Activated B cell treated with CpG ODN at 0.5 μM for 24 hours (primary cell): ENCODE measurements around the gene SEMA6A. TPM values are rescaled to one million over a fixed set of nuclear protein-coding genes. Genes with fewer than 3 reads are reported as not detected.

Source experiments
- ATAC-seq: fragments of 200-7000 bp; cut with Tn5 transposase; one replicate; pipeline ENCODE4 v1.10.0; 2021; ENCODE audit warnings: low read depth, mild to moderate bottlenecking, moderate library complexity
- CTCF ChIA-PET: fragments of 350-600 bp; sonication (Branson Sonifier 250); formaldehyde crosslinking; loops from one replicate; lab custom pipeline; 2021; ENCODE audit warnings: antibody characterized with exemption; lab: Charles Lee
- POLR2A ChIA-PET: fragments of 350-600 bp; sonication (Branson Sonifier 250); formaldehyde crosslinking; loops from one replicate; lab custom pipeline; 2021; ENCODE audit warnings: antibody characterized with exemption; lab: Charles Lee
- DNase-seq: peaks from one replicate; pipeline ENCODE4 v3.0.0; 2022
- H3K27ac Mint-ChIP-seq: one replicate; pipeline ENCODE4 v1.8.0; 2020; ENCODE audit warnings: mixed read lengths
- H3K27me3 Mint-ChIP-seq: one replicate; pipeline ENCODE4 v1.8.0; 2021; ENCODE audit warnings: mixed read lengths
- H3K36me3 Mint-ChIP-seq: one replicate; pipeline ENCODE4 v1.8.0; 2021; ENCODE audit warnings: low read depth, mixed read lengths
- H3K4me1 Mint-ChIP-seq: one replicate; pipeline ENCODE4 v1.8.0; 2021; ENCODE audit warnings: mixed read lengths
- H3K4me3 Mint-ChIP-seq: one replicate; pipeline ENCODE4 v1.8.0; 2020; ENCODE audit warnings: mild to moderate bottlenecking, mixed read lengths
- H3K9me3 Mint-ChIP-seq: one replicate; pipeline ENCODE4 v1.8.0; 2020; ENCODE audit warnings: mixed read lengths
- CTCF ChIP-seq: fragments of 200-600 bp; IDR thresholded peaks from one replicate; pipeline ENCODE4 v1.8.0; 2022; ENCODE audit warnings: antibody characterized with exemption, mild to moderate bottlenecking
- intact Hi-C: fragments of 100-400 bp; cut with micrococcal nuclease; formaldehyde crosslinking; loops from one replicate; pipeline ENCODE4 v1.15.1; 2024
- total RNA-seq: library from RNA; stranded (reverse); gene quantifications from 2 replicates; pipeline ENCODE4 v1.2.3, GENCODE V29; 2022

The SEMA6A gene
- total RNA-seq, 1 donor from 2014 or later: 0.20 TPM

- H3K27me3 Mint-ChIP-seq: no peaks in the 10 kb centered on the region
- no peaks in the 10 kb centered on the region for H3K9me3 Mint-ChIP-seq
- H3K4me1 Mint-ChIP-seq: no peaks in the 10 kb centered on the region
- ATAC-seq (no peak), DNase-seq (no peak)
- H3K27ac Mint-ChIP-seq: no peak overlapping the region
- TF ChIP-seq CTCF: no peak
- no peaks in the 10 kb centered on the region for H3K36me3 Mint-ChIP-seq
- POLR2A ChIA-PET: no interaction called here
- no peak overlapping the region for H3K4me3 Mint-ChIP-seq
- CTCF ChIA-PET: no interaction called here
- intact Hi-C loops: no loop called here
Observed at GRCh38 chr5:116532762-116533525, 41.7 kb downstream of the SEMA6A start.

DNA sequence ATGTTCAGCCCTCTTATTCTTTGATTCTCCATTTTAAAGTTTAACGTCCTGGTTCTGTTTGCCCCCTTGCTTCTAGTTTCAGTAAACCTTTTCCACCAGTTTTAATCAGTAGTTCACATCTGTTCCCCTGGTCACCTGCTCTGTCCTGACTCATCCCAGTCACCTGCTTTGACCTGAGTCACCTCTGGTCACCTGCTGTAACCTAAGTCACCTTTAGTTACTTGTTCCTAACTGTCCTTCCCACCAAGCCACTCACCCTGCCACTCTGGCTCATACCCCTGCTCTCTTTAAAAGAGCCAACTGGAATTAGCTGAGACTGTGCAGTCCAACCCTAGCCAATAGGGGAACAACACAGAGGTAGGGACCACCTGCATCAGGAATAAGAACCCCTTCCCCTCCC is 43.0 kb downstream of the SEMA6A start:
- CTCF ChIA-PET: no interaction called here
- no peaks in the 10 kb centered on the region for H3K9me3 Mint-ChIP-seq
- H3K4me1 Mint-ChIP-seq: no peaks in the 10 kb centered on the region
- POLR2A ChIA-PET: no interaction called here
- DNase-seq (no peak), ATAC-seq (no peak)
- H3K36me3 Mint-ChIP-seq: no peaks in the 10 kb centered on the region
- H3K27ac Mint-ChIP-seq: no peak overlapping the region
- H3K4me3 Mint-ChIP-seq: no peak overlapping the region
- TF ChIP-seq CTCF: no peak
- intact Hi-C loops: no loop called here
- no peaks in the 10 kb centered on the region for H3K27me3 Mint-ChIP-seq

GRCh38 chr5:116531117-116531516 is 43.5 kb downstream of the SEMA6A start:
- H3K36me3 Mint-ChIP-seq: no peaks in the 10 kb centered on the region
- no peaks in the 10 kb centered on the region for H3K4me1 Mint-ChIP-seq
- ATAC-seq: no peak
- no peak for TF ChIP-seq CTCF
- CTCF ChIA-PET: no interaction called here
- H3K4me3 Mint-ChIP-seq: no peak overlapping the region
- no peak overlapping the region for H3K27ac Mint-ChIP-seq
- intact Hi-C loops: no loop called here
- no peak for DNase-seq
- POLR2A ChIA-PET: no interaction called here
- H3K9me3 Mint-ChIP-seq: no peaks in the 10 kb centered on the region
- H3K27me3 Mint-ChIP-seq: no peaks in the 10 kb centered on the region

- no peak for ATAC-seq
- H3K27me3 Mint-ChIP-seq: no peaks in the 10 kb centered on the region
- no peak for TF ChIP-seq CTCF
- no peak overlapping the region for H3K4me3 Mint-ChIP-seq
- intact Hi-C loops: no loop called here
- no peaks in the 10 kb centered on the region for H3K36me3 Mint-ChIP-seq
- POLR2A ChIA-PET: no interaction called here
- no peaks in the 10 kb centered on the region for H3K4me1 Mint-ChIP-seq
- CTCF ChIA-PET: interaction anchor here (0.8 kb wide), 1 partner anchor 45 kb away, joined by 3 read pairs; no protein-coding TSS in a partner anchor
- H3K9me3 Mint-ChIP-seq: no peaks in the 10 kb centered on the region
- DNase-seq: no peak
- H3K27ac Mint-ChIP-seq: no peak overlapping the region
Observed at GRCh38 chr5:116530276-116530675, 44.3 kb downstream of the SEMA6A start.

DNA sequence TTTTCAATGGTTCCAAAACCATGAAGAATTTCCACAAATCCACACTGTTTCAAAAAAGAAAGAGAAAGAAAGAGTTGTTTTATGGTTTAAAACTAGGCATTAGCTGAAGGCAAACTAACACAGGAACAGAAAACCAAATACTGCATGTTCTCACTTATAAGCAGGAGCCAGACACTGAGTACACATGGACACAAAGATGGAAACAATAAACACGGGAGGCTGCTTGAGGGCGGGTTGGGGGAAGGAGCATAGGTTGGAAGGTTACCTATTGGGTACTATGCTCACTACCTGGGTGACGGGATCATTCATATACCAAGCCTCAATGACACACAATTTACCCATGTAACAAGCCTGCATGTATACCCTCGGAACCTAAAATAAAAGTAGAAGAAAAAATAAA is 45.0 kb downstream of the SEMA6A start:
- H3K4me1 Mint-ChIP-seq: no peaks in the 10 kb centered on the region
- no peaks in the 10 kb centered on the region for H3K36me3 Mint-ChIP-seq
- no peaks in the 10 kb centered on the region for H3K9me3 Mint-ChIP-seq
- intact Hi-C loops: no loop called here
- no peaks in the 10 kb centered on the region for H3K27me3 Mint-ChIP-seq
- no peak for TF ChIP-seq CTCF
- DNase-seq: no peak
- CTCF ChIA-PET: interaction anchor here (0.8 kb wide), 1 partner anchor 46 kb away, joined by 3 read pairs; no protein-coding TSS in a partner anchor
- no peak overlapping the region for H3K4me3 Mint-ChIP-seq
- POLR2A ChIA-PET: no interaction called here
- ATAC-seq: no peak
- no peak overlapping the region for H3K27ac Mint-ChIP-seq
